Hindlimb muscle (tissue), 1 donor: Measurements from ENCODE around the gene SF3B3. TPM values are rescaled to one million over a fixed set of nuclear protein-coding genes. Genes with fewer than 3 reads are reported as not detected.
"Not testable (repeated sequence)": the region's sequence is repeated elsewhere in the genome, so short reads cannot be mapped to it uniquely, and the experiment has no call there.

ENCODE experiments used
- DNase-seq: peaks from one replicate; pipeline ENCODE4 v3.0.0-alpha.2; 2013
- polyA plus RNA-seq: library from polyadenylated mRNA; unstranded; fragments of 120-200 nt; gene quantifications from one replicate; pipeline ENCODE4 v1.2.1, GENCODE V29; 2013; ENCODE audit not compliant: insufficient read length

SF3B3 gene
- polyA plus RNA-seq, 1 donor: 208 TPM

- not testable (repeated sequence) for DNase-seq
Observed at GRCh38 chr16:70621864-70622263, 98.2 kb downstream of the SF3B3 start.

Other genes starting within 250 kb of the SF3B3 start
- gene AARS1, start 234.3 kb upstream of the SF3B3 start, polyA plus RNA-seq: 58.9 TPM
- 23.0 TPM for gene DDX19B, start 224.6 kb upstream of the SF3B3 start, polyA plus RNA-seq
- 38.0 TPM for gene DDX19A, start 176.9 kb upstream of the SF3B3 start, polyA plus RNA-seq
- 30.5 TPM for gene ST3GAL2, start 84.7 kb upstream of the SF3B3 start, polyA plus RNA-seq
- gene FCSK, start 69.2 kb upstream of the SF3B3 start, polyA plus RNA-seq: 8.8 TPM
- 46.6 TPM for gene COG4, start 262 bp upstream of the SF3B3 start, polyA plus RNA-seq
- gene IL34, start 122.7 kb downstream of the SF3B3 start, polyA plus RNA-seq: 7.8 TPM
- 179 TPM for gene MTSS2, start 162.2 kb downstream of the SF3B3 start, polyA plus RNA-seq